A673 (cell line): Measurements from ENCODE around the gene SNAP91. TPM values are rescaled to one million over a fixed set of nuclear protein-coding genes. Genes with fewer than 3 reads are reported as not detected.

ENCODE experiments used
- BruUV-seq: library from RNA; stranded (reverse); fragments of 400-500 nt; replicated peaks from 2 replicates; lab custom pipeline; 2021; lab: Mats Ljungman, UMichigan
- CTCF ChIA-PET: fragments of 300-600 bp; sonication (Branson Sonifier 250); formaldehyde crosslinking; loops from one replicate; lab custom pipeline; 2022; ENCODE audit warnings: antibody characterized with exemption; lab: Charles Lee
- POLR2A ChIA-PET: fragments of 300-600 bp; sonication (Branson Sonifier 250); formaldehyde crosslinking; loops from one replicate; lab custom pipeline; 2022; ENCODE audit warnings: antibody characterized with exemption; ENCODE audit not compliant: low non-redundant PET; lab: Charles Lee
- DNase-seq: peaks from one replicate; pipeline ENCODE4 v3.0.0-alpha.2; 2015; ENCODE audit warnings: low spot score
- H3K27ac ChIP-seq: fragments of 200-600 bp; sonication (generic); 2 replicates; pipeline ENCODE4 v1.5.1; 2016; ENCODE audit warnings: mixed run types, low read depth, mild to moderate bottlenecking, mixed read lengths, antibody characterized with exemption, low read length; ENCODE audit not compliant: poor library complexity, severe bottlenecking
- H3K27me3 ChIP-seq: fragments of 200-600 bp; sonication (generic); replicated peaks from 2 replicates; pipeline ENCODE4 v1.6.1; 2017; ENCODE audit warnings: mixed run types, low read depth, mild to moderate bottlenecking, mixed read lengths, antibody characterized with exemption, low read length; ENCODE audit not compliant: insufficient read depth, poor library complexity
- H3K36me3 ChIP-seq: fragments of 200-600 bp; sonication (generic); 2 replicates; pipeline ENCODE4 v1.6.1; 2016; ENCODE audit warnings: mixed run types, mild to moderate bottlenecking, mixed read lengths, antibody characterized with exemption, low read length; ENCODE audit not compliant: insufficient read depth, poor library complexity, severe bottlenecking
- H3K4me1 ChIP-seq: fragments of 200-600 bp; sonication (generic); 2 replicates; pipeline ENCODE4 v1.6.1; 2017; ENCODE audit warnings: mixed run types, mild to moderate bottlenecking, mixed read lengths, antibody characterized with exemption, low read length; ENCODE audit not compliant: insufficient read depth, poor library complexity, severe bottlenecking
- H3K4me3 ChIP-seq: fragments of 200-600 bp; sonication (generic); 2 replicates; pipeline ENCODE4 v1.5.1; 2016; ENCODE audit warnings: low read depth, mixed run types, mild to moderate bottlenecking, mixed read lengths, low read length; ENCODE audit not compliant: poor library complexity, severe bottlenecking
- H3K9me3 ChIP-seq: fragments of 200-600 bp; sonication (generic); 2 replicates; pipeline ENCODE4 v1.6.1; 2016; ENCODE audit warnings: mixed run types, low read depth, mild to moderate bottlenecking, mixed read lengths, antibody characterized with exemption, low read length; ENCODE audit not compliant: poor library complexity, severe bottlenecking
- CTCF ChIP-seq: fragments of 300-800, 200-600 bp; sonication (generic); conservative IDR thresholded peaks from 2 replicates; pipeline ENCODE4 v1.5.1; 2017; ENCODE audit warnings: low read depth, mild to moderate bottlenecking, antibody characterized with exemption, low read length, moderate library complexity, mixed read lengths
- EZH2 ChIP-seq: fragments of 200-600 bp; sonication (generic); IDR thresholded peaks from 2 replicates; pipeline ENCODE4 v1.6.1; 2017; ENCODE audit warnings: borderline replicate concordance, low read depth, mild to moderate bottlenecking, mixed read lengths, antibody characterized with exemption, low read length; ENCODE audit not compliant: poor library complexity, severe bottlenecking
- intact Hi-C: fragments of 100-400 bp; cut with micrococcal nuclease; formaldehyde crosslinking; loops from one replicate; pipeline ENCODE4 v1.10.0; 2022; ENCODE audit not compliant: unreplicated experiment
- total RNA-seq: library from RNA; stranded (reverse); gene quantifications from 2 replicates; pipeline ENCODE4 v1.2.3, GENCODE V29; 2021

Gene SNAP91
- total RNA-seq, 1 experiment from 2014 or later = 0.62 TPM

DNA sequence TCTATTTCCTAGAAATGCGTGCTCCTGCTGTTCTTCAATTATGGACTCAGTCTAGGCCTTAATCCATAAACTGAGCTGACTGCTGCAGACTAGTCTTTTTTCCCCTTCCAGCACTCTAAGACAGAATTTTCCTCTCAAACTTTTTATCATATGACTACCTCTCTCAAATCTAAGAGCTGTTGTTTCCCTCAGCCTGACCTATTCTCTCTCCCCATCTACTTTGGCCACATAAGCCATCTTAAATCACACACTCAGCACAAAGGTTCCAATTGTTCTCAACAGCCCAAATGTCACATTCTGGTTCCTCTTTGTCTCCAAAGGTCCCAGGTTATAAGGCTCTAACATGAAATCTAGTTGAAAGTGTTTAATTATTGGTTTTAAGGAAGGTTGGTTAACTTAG, 111.4 kb downstream of the SNAP91 start:
- POLR2A ChIA-PET = no interaction called here
- DNase-seq = no peak
- Histone ChIP-seq H3K27me3 (no peaks in the 10 kb centered on the region), H3K9me3 (no peaks in the 10 kb centered on the region), H3K4me3 (no peak overlapping the region), H3K36me3 (no peaks in the 10 kb centered on the region), H3K27ac (no peak overlapping the region), H3K4me1 (no peaks in the 10 kb centered on the region)
- no TSS peak for BruUV-seq
- CTCF ChIA-PET = no interaction called here
- no peak for TF ChIP-seq CTCF
- TF ChIP-seq EZH2 = no peak
- intact Hi-C loops = loop anchor here (10.0 kb wide), 1 partner anchor 373 kb away; no protein-coding TSS in a partner anchor

- POLR2A ChIA-PET = no interaction called here
- BruUV-seq = no TSS peak
- intact Hi-C loops = loop anchor here (10.0 kb wide), 1 partner anchor 372 kb away; no protein-coding TSS in a partner anchor
These were observed 111.8 kb downstream of the SNAP91 start for GRCh38 chr6:83597051-83597450.

GRCh38 chr6:83594941-83595340, 114.0 kb downstream of the SNAP91 start:
- DNase-seq = no peak
- H3K27ac ChIP-seq = no peak overlapping the region
- H3K9me3 ChIP-seq = no peaks in the 10 kb centered on the region
- ChIA-PET CTCF (no interaction called here), POLR2A (no interaction called here)
- H3K4me3 ChIP-seq = no peak overlapping the region
- intact Hi-C loops = loop anchor here (10.0 kb wide), 1 partner anchor 370 kb away; no protein-coding TSS in a partner anchor
- TF ChIP-seq EZH2 = no peak
- TF ChIP-seq CTCF = no peak
- no peaks in the 10 kb centered on the region for H3K27me3 ChIP-seq
- H3K36me3 ChIP-seq = no peaks in the 10 kb centered on the region
- no TSS peak for BruUV-seq
- no peaks in the 10 kb centered on the region for H3K4me1 ChIP-seq

More at GRCh38 chr6:83597051-83597450, 111.8 kb downstream of the SNAP91 start:
- Histone ChIP-seq H3K4me1 (no peaks in the 10 kb centered on the region), H3K9me3 (no peaks in the 10 kb centered on the region), H3K27ac (no peak overlapping the region), H3K4me3 (no peak overlapping the region), H3K36me3 (no peaks in the 10 kb centered on the region), H3K27me3 (no peaks in the 10 kb centered on the region)
- CTCF ChIA-PET = no interaction called here
- no peak for DNase-seq
- TF ChIP-seq CTCF (no peak), EZH2 (no peak)
